Dorsolateral prefrontal cortex (tissue), 118 donors: ENCODE data around the gene RPL7L1. TPM values are rescaled to one million over a fixed set of nuclear protein-coding genes. Genes with fewer than 3 reads are reported as not detected.

ENCODE experiments used
- total RNA-seq, 120 experiments: library from RNA; stranded (reverse); gene quantifications; one replicate each; pipeline versions ENCODE4 v1.2.3 to v1.2.4, GENCODE V29; 2022

RPL7L1 gene
- total RNA-seq, 120 experiments from 2014 or later, result 50.3 to 97.8 (median 77.4) TPM

Other genes with a start within 250 kb of the RPL7L1 start
- gene PRPH2, start 157.0 kb upstream of the RPL7L1 start, total RNA-seq, result 10 to 100 TPM in 3 of 120 experiments, 1 to 10 TPM in 117; 1.0 to 12.1 (median 4.6) TPM
- gene TBCC, start 133.5 kb upstream of the RPL7L1 start, total RNA-seq, result 10 to 100 TPM; 12.9 to 35.3 (median 26.6) TPM
- 10 to 100 TPM; 23.2 to 39.9 (median 31.0) TPM for gene BICRAL, start 97.6 kb upstream of the RPL7L1 start, total RNA-seq
- gene PTCRA, start 36.4 kb downstream of the RPL7L1 start, total RNA-seq, result 1 to 10 TPM in 5 of 120 experiments, under 1 TPM in 8, not detected in 107; 0.40 to 2.0 (median 0.81) TPM
- gene CNPY3, start 49.9 kb downstream of the RPL7L1 start, total RNA-seq, result 10 to 100 TPM; 33.3 to 56.8 (median 43.9) TPM
- 1 to 10 TPM; 1.0 to 9.9 (median 3.9) TPM for gene GNMT, start 81.1 kb downstream of the RPL7L1 start, total RNA-seq
- 10 to 100 TPM; 14.5 to 47.7 (median 28.6) TPM for gene PEX6, start 99.6 kb downstream of the RPL7L1 start, total RNA-seq
- 10 to 100 TPM; 37.6 to 92.6 (median 66.9) TPM for gene PPP2R5D, start 105.0 kb downstream of the RPL7L1 start, total RNA-seq
- gene MEA1, start 134.3 kb downstream of the RPL7L1 start, total RNA-seq, result 10 to 100 TPM; 35.0 to 82.2 (median 58.5) TPM
- 100 to 1,000 TPM in 119 of 120 experiments, 10 to 100 TPM in 1; 89.7 to 318 (median 224) TPM for gene KLHDC3, start 134.6 kb downstream of the RPL7L1 start, total RNA-seq
- gene RRP36, start 142.0 kb downstream of the RPL7L1 start, total RNA-seq, result 10 to 100 TPM; 17.1 to 44.4 (median 35.3) TPM
- gene CUL7, start 174.2 kb downstream of the RPL7L1 start, total RNA-seq, result 10 to 100 TPM in 119 of 120 experiments, 1 to 10 TPM in 1; 9.9 to 23.3 (median 17.8) TPM
- gene MRPL2, start 179.8 kb downstream of the RPL7L1 start, total RNA-seq, result 10 to 100 TPM; 30.1 to 96.7 (median 58.0) TPM
- gene KLC4, start 180.0 kb downstream of the RPL7L1 start, total RNA-seq, result 10 to 100 TPM; 39.5 to 88.4 (median 59.1) TPM
- 10 to 100 TPM in 100 of 120 experiments, 1 to 10 TPM in 20; 5.8 to 26.2 (median 13.0) TPM for gene PTK7, start 196.7 kb downstream of the RPL7L1 start, total RNA-seq